ENCODE measurements around the gene ITGA11. TPM values are rescaled to one million over a fixed set of nuclear protein-coding genes. Genes with fewer than 3 reads are reported as not detected.

Gene ITGA11
- total RNA-seq, 1 donor = 567 TPM

- Histone ChIP-seq H2AFZ (ENCODE audit: low read length) (no peak overlapping the region), H3K27me3 (ENCODE audit: insufficient read depth, low read length) (no peaks in the 10 kb centered on the region), H3K4me2 (ENCODE audit: insufficient read depth, low read length) (no peak overlapping the region), H3K4me3 (ENCODE audit: insufficient read depth, low read length) (no peak overlapping the region), H3K9me3 (ENCODE audit: low read depth, low read length) (no peaks in the 10 kb centered on the region), H3K4me1 (ENCODE audit: insufficient read depth, low read length) (peaks cover 22% of the 10 kb centered on the region), H3K36me3 (ENCODE audit: insufficient read depth, low read length) (peaks cover 82% of the 10 kb centered on the region), H3K79me2 (ENCODE audit: insufficient read depth, low read length) (no peaks in the 10 kb centered on the region), H3K27ac (ENCODE audit: low read depth, low read length) (no peak overlapping the region), H4K20me1 (ENCODE audit: insufficient read depth, low read length) (peaks cover 7% of the 10 kb centered on the region)
- no peak for TF ChIP-seq CTCF (IDR thresholded peaks at IDR 0.05; ENCODE audit: extremely low read depth, low read depth, low read length)
- DNase-seq (ENCODE audit: insufficient read length, low spot score, missing footprints) = no peak
Measured at GRCh38 chr15:68349151-68349550, 82.8 kb downstream of the ITGA11 start.

- Histone ChIP-seq H3K9me3 (ENCODE audit: low read depth, low read length) (no peaks in the 10 kb centered on the region), H3K4me3 (ENCODE audit: insufficient read depth, low read length) (no peak overlapping the region), H3K4me2 (ENCODE audit: insufficient read depth, low read length) (no peak overlapping the region), H2AFZ (ENCODE audit: low read length) (no peak overlapping the region), H3K36me3 (ENCODE audit: insufficient read depth, low read length) (peaks cover 82% of the 10 kb centered on the region), H3K27ac (ENCODE audit: low read depth, low read length) (no peak overlapping the region), H3K4me1 (ENCODE audit: insufficient read depth, low read length) (peaks cover 17% of the 10 kb centered on the region), H3K79me2 (ENCODE audit: insufficient read depth, low read length) (no peaks in the 10 kb centered on the region), H4K20me1 (ENCODE audit: insufficient read depth, low read length) (peaks cover 7% of the 10 kb centered on the region), H3K27me3 (ENCODE audit: insufficient read depth, low read length) (no peaks in the 10 kb centered on the region)
- TF ChIP-seq CTCF (IDR thresholded peaks at IDR 0.05; ENCODE audit: extremely low read depth, low read depth, low read length) = no peak
- no peak for DNase-seq (ENCODE audit: insufficient read length, low spot score, missing footprints)
Measured at GRCh38 chr15:68348606-68349005, 83.4 kb downstream of the ITGA11 start.

GRCh38 chr15:68348081-68348480, 83.9 kb downstream of the ITGA11 start:
- H3K79me2 ChIP-seq (ENCODE audit: insufficient read depth, low read length) = no peaks in the 10 kb centered on the region
- TF ChIP-seq CTCF (IDR thresholded peaks at IDR 0.05; ENCODE audit: extremely low read depth, low read depth, low read length) = no peak
- no peak overlapping the region for H3K4me2 ChIP-seq (ENCODE audit: insufficient read depth, low read length)
- peaks cover 11% of the 10 kb centered on the region for H3K4me1 ChIP-seq (ENCODE audit: insufficient read depth, low read length)
- no peaks in the 10 kb centered on the region for H3K27me3 ChIP-seq (ENCODE audit: insufficient read depth, low read length)
- no peaks in the 10 kb centered on the region for H3K9me3 ChIP-seq (ENCODE audit: low read depth, low read length)
- no peak overlapping the region for H2AFZ ChIP-seq (ENCODE audit: low read length)
- peaks cover 86% of the 10 kb centered on the region for H3K36me3 ChIP-seq (ENCODE audit: insufficient read depth, low read length)
- peaks cover 7% of the 10 kb centered on the region for H4K20me1 ChIP-seq (ENCODE audit: insufficient read depth, low read length)
- H3K27ac ChIP-seq (ENCODE audit: low read depth, low read length) = no peak overlapping the region
- DNase-seq (ENCODE audit: insufficient read length, low spot score, missing footprints) = no peak
- H3K4me3 ChIP-seq (ENCODE audit: insufficient read depth, low read length) = no peak overlapping the region

GRCh38 chr15:68347392-68347791, 84.6 kb downstream of the ITGA11 start:
- Histone ChIP-seq H3K4me2 (ENCODE audit: insufficient read depth, low read length) (no peak overlapping the region), H3K79me2 (ENCODE audit: insufficient read depth, low read length) (no peaks in the 10 kb centered on the region), H3K4me1 (ENCODE audit: insufficient read depth, low read length) (peaks cover 5% of the 10 kb centered on the region), H2AFZ (ENCODE audit: low read length) (no peak overlapping the region), H3K27ac (ENCODE audit: low read depth, low read length) (no peak overlapping the region), H3K4me3 (ENCODE audit: insufficient read depth, low read length) (no peak overlapping the region), H3K36me3 (ENCODE audit: insufficient read depth, low read length) (peaks cover 93% of the 10 kb centered on the region), H3K27me3 (ENCODE audit: insufficient read depth, low read length) (no peaks in the 10 kb centered on the region), H4K20me1 (ENCODE audit: insufficient read depth, low read length) (peaks cover 11% of the 10 kb centered on the region), H3K9me3 (ENCODE audit: low read depth, low read length) (no peaks in the 10 kb centered on the region)
- DNase-seq (ENCODE audit: insufficient read length, low spot score, missing footprints) = no peak
- TF ChIP-seq CTCF (IDR thresholded peaks at IDR 0.05; ENCODE audit: extremely low read depth, low read depth, low read length) = no peak

Measured in osteoblast (primary cell).